ENCODE results near the gene ARID3B.
"Not testable (repeated sequence)": the region's sequence is repeated elsewhere in the genome, so short reads cannot be mapped to it uniquely, and the experiment has no call there.

The ARID3B gene, protein sequence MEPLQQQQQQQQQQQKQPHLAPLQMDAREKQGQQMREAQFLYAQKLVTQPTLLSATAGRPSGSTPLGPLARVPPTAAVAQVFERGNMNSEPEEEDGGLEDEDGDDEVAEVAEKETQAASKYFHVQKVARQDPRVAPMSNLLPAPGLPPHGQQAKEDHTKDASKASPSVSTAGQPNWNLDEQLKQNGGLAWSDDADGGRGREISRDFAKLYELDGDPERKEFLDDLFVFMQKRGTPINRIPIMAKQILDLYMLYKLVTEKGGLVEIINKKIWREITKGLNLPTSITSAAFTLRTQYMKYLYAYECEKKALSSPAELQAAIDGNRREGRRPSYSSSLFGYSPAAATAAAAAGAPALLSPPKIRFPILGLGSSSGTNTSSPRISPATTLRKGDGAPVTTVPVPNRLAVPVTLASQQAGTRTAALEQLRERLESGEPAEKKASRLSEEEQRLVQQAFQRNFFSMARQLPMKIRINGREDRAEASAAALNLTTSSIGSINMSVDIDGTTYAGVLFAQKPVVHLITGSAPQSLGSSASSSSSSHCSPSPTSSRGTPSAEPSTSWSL

DNA sequence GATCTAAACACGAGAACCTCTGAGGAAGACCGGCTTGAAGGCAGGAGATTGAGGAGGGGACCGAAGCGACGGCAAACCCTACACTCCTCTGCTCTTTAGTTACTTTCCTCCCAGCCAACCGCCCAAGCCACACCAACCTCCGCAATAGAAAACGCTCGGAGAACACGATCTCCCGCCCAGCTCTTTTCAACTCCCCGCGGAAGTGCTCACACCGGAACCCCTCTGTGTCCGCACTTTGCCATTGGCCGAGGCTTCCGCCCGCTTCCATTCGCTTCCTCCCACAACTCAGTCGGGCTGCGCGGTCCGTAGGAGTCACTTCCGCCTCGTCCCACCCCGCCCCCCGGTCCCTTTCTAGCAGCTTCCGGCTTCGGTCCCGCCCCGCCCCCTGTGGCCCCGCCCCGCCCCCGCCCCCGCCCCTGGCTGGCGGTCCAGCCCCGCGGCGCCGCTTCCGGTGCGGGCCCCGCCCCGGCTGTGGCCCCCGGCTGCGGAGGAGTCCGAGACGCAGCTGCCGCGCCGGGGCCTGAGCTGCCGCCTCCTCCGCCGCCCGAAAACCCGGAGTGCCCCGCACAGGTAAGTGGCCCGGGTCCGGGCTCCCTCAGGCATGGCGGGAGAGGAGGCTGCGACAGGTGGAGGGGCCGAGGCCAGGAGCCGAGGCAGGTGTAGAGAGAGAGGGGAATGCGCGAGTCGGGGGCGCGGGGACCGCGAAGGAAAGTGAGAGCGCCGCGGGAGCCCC, at the start of gene ARID3B:
ARID3B (plus strand) TSS at position 460 of the 733 bp plus-strand sequence. CDS start 2,717 bp downstream, outside the sequence.
- DNase-seq: peak; percentile 91

DNA sequence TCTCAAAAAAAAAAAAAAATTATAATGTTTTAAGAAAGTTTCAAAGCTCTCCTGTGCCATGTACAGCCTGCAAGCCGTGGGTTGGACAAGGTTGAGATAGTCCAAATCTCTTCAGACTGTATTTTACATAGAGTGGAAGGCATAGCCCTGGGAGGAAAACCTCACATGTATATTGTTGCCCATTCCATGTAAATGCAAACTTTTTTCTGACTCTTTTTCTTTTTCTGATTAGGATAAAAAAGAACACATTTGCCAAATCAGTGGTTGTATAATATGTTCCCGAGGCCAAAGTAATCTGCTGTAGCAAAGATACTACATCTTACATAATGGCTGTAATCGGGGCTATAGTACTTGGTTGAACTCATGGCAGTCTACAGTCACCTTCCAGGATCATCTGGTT, 44.4 kb upstream of the ARID3B start:
- DNase-seq: no peak

DNA sequence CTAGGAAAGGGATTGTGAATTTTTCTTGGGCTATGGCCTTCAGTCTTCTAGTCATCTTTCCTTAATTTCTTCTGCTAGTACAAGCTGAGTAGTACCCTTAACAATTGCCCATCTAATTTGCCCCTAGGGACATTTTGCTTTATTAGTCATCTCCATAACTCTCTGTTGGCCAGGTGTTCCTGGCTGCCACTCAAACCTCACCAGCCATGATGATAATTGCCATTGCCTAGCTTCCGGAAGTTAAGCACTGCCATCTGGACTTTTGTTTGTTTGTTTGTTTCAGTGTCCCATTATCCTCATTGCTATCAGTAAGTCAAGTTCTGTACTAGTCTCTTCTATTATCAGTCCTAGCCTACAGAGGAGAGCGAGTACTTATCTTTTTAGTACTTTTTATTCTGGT, 43.4 kb upstream of the ARID3B start:
- no peak for DNase-seq

DNA sequence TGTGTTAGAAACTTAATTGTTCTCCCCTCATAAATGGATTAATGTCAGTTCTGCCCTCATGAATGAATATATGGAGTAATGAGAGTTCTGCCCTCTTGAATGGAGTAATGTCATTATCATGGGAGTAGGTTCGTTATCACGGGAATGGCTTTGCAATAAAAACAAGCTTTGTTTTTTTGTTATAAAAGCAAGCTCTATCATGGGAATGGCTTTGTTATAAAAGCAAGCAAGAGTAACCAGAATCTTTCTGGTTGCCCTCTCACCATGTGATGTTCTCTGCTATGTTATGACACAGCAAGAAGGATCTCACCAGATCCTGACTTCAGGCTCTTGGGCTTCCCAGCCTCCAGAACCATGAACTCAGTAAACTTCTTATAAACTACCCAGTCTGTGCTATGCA, 41.7 kb upstream of the ARID3B start:
- DNase-seq: no peak

DNA sequence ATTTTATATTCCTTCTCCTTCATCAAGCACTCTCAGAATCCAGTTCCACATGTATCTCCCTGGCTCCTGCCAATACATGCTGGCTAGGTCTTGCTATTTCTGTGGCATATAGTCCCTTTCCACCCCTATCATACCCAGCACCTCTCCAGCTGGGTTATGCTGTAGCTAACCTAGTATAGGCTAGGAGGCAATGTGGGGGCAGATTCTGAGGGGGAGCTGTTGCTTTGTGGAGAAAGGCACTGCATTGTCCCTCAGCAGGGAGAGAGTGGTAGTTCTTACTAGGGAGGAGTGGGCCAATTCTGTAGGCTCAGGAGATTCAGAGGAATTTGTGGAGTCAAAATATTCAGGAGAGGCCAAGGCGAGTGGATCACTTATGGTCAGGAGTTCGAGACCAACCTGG, 40.6 kb upstream of the ARID3B start:
- no peak for DNase-seq

DNA sequence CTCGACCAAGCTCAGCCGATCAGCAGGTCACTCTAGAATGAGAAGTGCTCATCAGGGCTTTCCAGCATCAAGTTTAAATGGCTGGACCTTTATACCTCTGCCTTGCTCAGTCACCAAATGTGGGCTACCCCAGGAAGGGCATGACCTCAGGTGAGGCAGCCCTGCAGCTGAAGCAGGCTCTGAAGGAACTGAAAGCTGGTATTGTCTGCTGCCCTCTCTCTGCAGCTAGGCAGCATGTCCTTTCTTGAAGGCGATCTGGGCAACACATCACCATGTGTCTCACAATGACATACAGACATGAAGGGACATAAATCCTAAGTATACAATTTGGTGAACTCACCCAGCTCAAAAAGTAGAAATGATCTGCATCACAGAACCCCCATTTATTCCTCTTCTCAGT, 38.7 kb upstream of the ARID3B start:
- no peak for DNase-seq

DNA sequence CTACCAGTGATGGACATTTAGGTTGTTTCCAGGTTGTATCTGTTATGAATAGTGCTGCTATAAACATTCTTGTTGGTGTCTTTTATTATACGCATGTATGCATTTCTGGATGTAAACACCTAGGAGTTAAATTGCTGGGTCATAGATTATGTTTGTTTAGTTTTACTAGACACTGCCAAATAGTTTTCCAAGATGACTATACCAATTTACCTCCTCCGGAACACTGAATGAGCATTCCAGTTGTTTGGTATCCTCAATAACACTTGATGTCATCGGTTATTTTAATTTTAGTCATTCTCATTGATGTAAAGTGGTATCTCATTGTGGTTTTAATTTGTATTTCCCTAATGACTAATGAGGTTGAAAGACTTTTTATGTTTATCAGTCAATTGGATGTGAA, 36.6 kb upstream of the ARID3B start:
- DNase-seq: no peak

DNA sequence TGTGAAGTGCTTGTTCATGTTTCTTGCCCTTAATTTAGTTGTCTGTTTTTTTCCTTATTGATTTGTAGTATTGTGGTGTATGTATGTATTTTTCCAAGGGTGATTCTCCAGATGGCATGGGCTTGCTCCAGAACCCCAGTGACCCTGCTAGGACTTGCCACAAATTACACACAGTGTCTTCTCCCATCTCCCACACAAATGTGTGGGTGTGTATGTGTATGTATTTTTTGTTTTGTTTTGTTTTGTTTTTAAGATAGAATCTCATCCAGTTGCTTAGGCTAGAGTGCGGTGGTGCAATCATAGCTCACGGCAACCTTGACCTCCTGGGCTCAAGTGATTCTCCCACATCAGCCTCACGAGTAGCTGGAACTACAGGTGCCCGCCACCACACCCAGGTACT, 36.2 kb upstream of the ARID3B start:
- no peak for DNase-seq

DNA sequence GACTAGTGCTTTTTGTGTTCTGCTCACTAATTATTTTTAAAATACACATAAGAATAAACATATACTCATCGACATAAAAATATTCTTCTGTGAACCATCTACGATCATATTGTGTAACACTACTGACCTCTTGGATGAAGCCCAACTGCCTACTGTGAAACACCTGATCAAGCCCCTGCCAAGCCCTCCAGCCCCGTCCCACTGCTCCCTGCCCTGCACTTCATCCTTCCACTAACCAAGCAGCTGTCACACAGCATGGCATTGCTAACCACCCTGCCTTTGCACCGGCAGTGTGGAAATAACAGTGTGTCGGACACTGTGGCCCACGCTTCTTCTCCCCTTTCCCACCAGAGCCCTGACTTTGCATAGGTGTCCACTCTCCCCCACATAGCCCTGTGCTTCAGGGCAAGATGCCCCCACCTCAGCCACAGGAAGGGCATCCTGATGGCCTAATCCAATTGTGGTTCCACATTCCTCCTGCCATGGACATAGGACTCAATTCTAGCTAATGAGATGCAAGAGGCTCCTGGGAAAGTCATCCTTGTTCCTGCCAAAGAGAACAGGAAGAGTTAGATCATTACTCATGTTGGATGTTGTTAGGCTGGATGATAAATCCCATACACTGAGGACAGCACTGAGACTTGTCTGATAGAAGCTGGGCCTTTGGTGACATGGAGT, 35.0 kb upstream of the ARID3B start:
- no peak for DNase-seq

DNA sequence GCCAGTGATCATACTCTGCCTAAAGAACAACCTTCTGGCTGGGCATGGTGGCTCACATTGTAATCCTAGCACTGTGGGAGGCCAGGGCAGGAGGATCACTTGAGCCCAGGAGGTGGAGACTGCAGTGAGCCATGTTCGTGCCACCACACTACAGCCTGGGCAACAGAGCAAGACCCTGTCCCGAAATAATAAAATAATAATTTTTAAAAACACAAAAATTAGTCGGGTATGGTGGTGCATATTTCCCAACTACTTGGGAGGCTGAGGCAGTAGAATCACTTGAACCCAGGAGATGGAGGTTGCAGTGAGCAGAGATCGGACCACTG, 34.5 kb upstream of the ARID3B start:
- DNase-seq: no peak

DNA sequence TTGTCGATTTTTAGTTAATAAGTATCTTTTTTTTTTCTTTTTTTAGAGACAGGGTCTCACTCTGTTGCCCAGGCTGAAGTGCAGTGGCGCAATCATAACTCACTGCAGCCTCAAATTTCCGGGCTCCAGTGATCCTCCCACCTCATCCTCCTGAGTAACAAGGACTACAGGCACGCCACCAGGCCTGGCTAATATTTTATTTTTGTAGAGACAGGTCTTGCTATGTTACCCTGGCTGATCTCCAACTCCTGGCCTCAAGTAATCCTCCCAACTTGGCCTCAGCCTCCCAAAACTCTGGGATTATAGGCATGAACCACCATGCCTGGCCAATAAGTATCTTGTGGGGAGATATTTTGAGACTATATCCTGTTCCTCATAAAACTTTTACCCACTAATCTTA, 29.4 kb upstream of the ARID3B start:
- no peak for DNase-seq

DNA sequence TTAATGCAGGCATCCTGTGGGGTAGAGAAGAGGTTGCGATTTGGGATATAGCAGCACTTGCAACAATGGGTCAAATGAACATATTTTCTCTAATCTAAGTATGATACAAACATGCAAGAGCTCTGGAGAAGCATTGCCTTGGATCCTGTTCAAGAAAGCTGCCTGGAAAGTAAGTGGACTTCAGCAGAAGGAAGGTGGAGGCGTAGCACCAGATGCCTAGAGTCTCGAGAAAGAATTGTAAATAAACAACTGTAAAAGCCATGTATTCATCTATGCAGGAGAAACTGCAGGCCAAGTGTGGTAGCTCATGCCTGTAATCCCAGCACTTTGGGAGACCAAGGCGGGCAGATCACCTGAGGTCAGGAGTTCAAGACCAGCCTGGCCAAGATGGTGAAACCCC, 27.0 kb upstream of the ARID3B start:
- DNase-seq: not testable (repeated sequence)

DNA sequence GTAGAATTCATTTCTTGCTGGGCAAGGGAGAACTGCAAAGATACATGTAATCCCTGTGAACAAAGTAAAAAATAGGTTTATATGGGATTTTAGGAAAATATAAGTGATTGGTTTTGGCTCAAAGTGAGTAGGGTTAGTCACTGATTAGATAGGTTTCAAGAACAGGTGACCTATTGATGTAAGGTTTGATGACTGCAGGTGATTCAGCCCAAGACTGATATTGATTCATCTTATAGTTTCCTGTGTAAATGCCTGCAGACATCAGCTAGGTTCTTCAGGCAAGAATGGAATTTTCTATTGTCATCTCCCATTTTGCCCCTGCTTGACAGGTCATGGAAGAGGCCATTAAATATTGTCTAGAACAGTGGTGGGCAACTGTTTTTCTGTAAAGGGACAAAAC, 23.9 kb upstream of the ARID3B start:
- DNase-seq: no peak

DNA sequence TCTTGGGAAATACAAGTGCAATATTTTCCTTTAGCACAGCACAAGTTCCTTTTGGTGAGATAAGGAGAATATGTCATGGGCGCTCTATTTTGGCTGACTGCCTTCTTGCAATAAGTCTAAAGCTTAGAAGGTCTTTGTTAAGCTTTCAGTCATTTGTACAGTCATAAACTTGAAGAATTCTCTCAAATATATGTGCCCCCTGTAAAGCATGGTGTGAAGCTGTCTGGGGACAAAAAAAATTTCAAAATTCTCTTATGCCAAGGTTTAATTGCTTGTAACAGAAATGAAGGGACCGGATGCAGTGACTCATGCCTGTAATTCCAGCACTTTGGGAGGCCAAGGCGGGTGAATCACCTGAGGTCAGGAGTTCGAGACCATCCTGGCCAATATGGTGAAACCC, 21.7 kb upstream of the ARID3B start:
- no peak for DNase-seq

DNA sequence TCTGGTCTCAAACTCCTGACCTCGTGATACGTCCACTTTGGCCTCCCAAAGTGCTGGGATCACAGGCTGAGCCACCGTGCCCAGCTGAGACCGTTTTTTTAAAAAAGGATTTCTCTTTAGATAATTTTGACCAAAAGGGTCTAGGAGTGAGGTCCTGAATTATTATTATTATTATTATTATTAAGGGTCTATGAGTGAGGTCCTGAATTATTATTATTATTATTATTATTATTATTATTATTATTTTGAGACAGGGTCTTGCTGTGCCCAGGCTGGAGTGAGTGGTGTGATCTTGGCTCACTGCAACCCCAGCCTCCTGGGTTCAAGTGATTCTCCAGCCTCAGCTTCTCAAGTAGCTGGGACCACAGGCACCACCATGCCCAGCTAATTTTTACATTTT, 20.6 kb upstream of the ARID3B start:
- no peak for DNase-seq

DNA sequence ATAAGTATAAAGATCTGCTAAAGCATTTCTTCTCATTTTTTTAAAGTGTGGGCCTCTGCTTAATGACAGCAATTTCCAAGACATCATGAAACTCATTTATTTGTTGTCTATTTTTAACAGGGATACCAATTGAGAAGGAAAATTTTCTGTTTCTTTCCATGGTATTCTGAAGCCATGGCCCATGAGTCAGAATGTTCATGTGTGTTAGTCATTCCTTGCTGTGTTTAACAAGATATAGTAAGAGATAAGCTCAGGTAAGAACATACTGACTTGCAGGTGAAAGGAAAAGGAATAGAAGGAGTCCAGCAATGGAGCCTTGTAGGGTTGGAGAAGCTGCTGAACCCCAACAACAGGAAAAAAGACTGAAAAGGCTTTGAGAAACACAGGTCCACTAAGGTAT, 17.0 kb upstream of the ARID3B start:
- no peak for DNase-seq

DNA sequence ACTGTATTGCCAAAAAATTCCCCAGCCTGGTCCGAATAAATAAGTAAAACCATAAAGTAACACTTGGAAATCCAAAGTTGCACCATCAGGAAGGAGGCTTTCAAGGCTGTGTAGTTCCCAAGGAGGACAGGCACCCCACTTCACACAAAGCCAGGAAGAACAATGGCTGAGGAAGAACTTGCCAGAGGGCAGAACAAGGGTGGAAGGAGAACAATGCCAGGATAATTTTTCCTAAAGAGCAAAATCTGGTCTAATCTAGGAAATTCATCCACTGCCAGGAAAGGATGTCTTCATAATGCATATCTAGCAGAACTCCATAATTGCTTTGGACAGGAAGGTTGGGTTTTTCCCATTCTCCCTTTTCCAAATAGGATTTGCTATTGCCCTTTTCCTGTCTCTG, 15.7 kb upstream of the ARID3B start:
- no peak for DNase-seq

DNA sequence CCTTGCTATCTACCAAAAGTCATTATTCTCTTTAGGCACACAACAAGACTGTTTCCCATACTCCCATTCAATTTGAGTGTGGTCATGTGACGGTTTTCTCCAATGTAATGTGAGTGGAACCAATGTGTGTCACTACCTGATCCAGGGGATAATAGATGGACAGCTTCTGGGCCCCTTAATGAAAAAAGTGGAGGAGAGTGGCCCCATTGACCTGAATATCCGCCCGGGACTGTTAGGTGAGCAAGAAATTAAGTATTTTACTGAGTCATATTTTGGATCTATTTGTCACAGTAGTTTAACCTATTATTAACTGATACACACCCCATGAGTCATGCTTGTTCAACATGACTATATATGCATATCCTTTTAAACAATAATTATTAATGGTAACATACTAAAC, 15.1 kb upstream of the ARID3B start:
- no peak for DNase-seq

DNA sequence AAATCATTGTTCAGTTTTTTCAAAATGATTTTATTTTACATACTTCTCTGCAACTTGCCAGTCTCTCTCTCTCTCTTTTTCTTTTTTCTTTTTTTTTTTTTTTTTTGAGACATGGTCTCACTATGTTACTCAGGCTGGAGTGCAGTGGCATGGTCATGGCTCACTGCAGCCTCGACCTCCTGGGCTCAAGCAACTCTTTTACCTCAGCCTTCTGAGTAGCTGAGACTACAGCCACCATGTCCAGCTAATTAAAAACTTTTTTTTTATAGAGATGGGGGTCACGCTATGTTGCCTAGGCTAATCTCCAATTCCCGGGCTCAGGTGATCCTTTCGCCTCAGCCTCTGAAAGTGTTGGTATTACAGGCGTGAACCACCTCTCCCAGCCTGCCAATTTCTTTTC, 12.1 kb upstream of the ARID3B start:
- no peak for DNase-seq

DNA sequence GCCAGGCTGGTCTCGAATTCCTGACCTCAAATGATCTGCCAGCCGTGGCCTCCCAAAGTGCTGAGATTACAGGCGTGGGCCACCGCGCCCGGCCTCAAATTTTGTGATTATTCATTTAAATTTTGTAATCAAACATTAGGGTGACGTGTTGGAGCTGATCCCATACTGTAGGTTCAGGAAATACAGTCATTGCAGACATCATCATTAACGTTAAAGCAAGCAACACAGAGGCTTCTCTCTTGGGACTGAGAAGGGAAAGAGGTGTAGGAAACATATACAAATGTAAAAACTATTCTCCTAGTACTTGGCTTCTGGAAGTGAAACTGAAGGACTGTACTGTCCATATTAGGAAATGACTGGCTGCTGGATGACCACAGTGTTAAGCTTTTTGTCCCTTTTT, 11.1 kb upstream of the ARID3B start:
- no peak for DNase-seq

DNA sequence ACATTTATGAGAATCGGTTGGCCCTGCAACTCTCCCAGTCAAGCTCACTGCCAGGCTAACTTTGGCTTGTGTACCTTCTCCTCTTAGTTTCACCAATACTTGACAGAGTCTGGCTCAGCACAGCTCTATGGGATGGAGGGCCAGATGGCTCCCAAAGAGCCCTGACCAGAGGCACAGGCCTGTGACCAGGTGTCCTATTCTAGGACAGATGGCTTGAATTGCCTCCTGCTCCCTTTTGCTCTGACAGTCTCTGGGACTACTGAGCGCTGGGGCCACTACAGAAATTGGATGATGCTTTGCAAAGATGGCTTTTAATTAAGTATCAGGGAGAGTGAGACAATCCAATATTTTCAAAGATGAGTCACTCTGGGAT, 10.3 kb upstream of the ARID3B start:
- no peak for DNase-seq

DNA sequence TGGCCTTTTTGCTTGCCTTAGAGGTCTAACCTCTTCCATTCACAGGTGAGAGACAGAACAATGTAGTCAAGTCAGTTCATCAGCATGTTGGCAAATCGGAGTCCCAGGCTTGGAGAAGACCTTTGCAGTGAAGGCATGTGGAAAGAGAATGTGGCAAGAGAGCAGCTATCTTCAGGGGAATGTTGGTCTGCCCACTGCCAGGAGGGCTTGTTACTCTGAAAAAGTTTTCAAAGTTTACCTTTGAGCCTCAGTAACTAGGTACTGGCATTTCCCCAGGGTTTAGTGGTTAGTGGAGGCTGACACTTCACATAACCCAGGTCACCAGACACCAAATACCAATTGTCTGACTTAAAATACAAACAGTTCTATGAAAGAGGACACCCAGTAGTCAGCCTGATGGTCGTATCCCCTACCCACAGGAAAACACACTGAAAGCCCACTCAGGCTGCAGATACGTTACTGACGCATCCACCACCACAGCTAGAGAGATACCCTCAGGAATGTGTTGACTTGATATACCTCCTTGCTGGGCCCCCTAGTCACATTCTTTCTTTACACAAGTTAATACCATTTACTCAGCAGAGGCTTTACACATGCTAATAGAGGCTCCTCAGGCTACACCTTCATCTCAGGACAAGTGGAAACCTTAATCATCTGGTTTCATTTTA, 9.7 kb upstream of the ARID3B start:
- DNase-seq: no peak

DNA sequence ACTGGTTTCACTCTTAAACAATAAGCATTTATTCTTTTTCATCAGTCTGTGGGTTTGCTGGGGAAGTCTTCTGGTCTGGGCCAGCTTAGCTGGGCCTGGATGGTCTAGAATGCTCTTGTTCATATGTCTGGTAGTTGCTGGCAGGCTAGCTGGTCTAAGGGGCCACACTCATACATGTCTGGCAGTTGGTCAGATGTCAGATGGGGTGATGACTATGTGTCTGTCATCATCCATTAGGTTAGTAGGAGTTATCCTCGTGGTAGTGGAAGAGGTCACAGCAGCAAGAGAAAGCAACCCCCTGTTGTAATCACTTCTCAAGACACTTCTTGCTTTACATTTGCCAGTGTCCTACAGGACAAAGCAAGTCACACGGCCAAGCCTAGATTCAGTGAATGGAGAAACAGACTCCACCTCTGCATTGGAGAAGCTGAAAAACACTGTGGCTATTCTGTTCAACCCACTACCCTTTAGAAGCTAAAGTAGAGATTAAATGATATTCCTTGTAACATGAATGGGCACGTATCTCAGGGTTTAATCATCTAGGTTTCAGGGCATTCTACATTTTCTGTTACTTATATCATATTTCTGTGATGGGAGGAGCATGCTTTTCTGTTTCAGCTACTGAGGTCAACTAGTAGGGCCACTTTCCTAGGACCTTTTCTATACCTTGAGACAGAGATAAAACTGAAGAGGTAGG, 5.5 kb upstream of the ARID3B start:
- DNase-seq: no peak

Data from activated T-cell treated with anti-CD3 and anti-CD28 coated beads, Interleukin-2, amount 50 U/mL, for 1 hour (primary cell).